Activated CD4-positive, alpha-beta T cell treated with anti-CD3 and anti-CD28 coated beads for 48 hours (primary cell): ENCODE measurements around the gene FMNL3.
A peak's percentile ranks its signal among the peaks of the same experiment; 100 is the strongest.
"Not testable (repeated sequence)": the region's sequence is repeated elsewhere in the genome, so short reads cannot be mapped to it uniquely, and the experiment has no call there.

Source experiments
- DNase-seq: peaks from one replicate; pipeline ENCODE4 v3.0.0-alpha.2; 2020

Gene FMNL3

DNA sequence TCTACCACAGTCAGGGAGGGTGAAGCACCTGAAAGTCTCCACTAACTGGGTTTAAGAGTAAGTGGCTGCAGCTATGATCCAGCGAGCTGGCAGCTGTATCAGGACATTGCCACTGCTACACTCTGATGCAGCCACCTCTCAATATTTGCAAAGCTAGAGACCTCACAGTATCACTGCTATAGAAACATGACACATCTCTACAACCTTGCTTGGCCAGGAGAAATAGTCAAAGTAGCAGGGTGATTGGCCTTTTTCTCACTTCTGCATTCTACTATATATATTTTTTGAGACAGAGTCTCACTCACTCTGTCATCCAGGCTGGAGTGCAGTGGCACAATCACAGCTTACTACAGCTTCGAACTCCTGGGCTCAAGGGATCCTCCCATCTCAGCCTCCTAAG lies 9.3 kb upstream of the FMNL3 start:
- no peak for DNase-seq

DNA sequence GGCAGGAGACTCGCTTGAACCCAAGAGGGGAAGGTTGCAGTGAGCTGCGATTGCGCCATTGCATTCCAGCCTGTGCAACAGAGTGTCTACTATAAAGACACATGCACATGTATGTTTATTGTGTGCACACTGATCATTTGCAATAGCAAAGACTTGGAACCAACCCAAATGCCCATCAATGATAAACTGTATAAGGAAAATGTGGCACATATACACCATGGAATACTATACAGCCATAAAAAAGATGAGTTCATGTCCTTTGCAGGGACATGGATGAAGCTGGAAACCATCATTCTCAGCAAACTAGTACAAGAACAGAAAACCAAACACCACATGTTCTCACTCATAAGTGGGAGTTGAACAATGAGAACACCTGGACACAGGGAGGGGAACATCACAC lies 6.7 kb upstream of the FMNL3 start:
- not testable (repeated sequence) for DNase-seq

DNA sequence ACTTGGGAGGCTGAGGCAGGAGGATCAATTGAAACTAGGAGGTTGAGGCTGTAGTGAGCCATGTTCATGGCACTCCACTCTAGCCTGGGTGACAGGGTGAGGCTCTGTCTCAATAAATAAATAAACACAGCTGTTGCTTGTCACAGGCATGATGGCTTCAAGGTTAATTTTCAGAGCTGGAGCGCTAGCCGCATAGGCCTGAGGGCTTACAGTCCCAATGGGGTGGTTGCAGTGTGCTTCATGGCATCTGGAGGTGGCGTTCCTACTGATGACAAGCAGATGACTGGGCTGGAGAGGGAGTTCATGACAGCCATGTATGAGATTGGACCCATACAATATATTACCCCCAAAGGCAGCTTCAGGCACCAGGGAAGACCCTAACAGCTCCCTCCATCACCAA lies 1.6 kb upstream of the FMNL3 start:
- no peak for DNase-seq

DNA sequence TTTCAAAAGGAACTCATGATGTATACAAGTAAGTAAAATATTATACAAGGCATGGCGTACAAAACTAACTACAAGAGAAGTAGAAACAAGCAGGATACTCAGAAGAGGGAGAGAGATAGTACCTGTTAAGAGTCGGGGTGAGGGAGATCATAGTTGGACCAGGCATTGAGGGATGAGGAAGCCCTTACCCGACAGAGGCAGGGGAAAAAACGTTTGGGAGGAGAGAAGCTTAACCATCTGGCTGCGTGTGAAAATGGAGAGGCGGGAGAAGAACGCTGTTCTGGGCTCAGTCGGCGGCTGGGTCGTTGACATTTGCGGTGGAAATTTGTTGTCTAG lies 575 bp upstream of the FMNL3 start:
- no peak for DNase-seq

- peak; percentile 20 for DNase-seq
Observed at GRCh38 chr12:49706351-49707127, 666 bp downstream of the FMNL3 start.

DNA sequence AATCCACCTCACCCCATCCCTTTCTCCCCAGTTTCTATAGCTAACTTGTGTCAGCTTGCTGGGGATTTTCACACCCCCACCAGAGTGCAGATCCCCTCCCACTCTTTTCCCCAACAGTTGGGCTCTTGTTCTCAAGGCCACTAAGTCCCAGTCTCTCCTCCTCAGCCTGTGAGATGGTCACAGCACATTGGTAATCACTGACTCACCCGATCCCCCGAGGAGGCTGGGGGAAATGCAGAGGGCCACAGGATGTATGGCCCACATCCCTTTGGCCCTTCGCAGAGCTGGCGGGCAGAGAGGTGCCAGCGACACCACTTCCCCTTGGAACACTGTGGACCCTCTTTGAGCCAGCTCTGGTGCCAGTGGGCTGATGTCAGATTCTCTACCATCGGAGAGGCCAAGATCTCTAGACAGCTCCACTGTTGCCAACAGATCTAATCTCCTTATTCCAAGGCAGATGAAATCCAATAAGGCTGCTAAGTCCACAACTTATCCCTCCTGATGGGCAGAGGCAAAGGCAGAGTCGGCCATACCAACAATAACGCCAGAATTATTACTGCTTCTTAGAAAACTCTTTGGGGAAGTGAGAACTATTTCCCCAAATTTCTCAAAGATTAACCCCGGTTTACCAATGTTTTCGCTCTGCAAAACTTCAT lies 1.6 kb downstream of the FMNL3 start:
- peak; percentile 47 for DNase-seq

DNA sequence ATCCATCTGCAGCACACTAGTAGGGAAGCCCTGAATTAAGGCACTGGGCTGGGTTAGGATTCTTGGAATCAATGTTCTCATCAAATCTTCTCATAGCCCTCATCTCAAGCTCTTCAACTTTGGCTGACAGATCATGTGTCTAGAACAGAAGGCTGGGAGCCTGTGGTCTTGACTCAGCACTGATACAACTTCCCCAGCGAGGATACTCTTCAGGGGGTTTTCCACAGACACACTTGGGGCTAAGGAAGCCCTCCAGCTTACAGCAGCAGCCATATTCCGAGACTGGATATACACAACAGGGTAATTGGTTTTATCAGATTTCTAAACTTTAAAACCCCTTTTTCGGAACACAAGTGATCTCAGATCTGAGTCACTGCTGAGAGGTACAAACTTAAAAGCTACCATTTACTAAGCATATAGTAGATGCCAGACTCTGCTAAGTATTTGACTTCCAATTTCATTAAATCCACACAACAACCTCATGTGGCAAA lies 3.5 kb downstream of the FMNL3 start:
- DNase-seq = peak; percentile 67

GRCh38 chr12:49702676-49703215 lies 4.5 kb downstream of the FMNL3 start:
- no peak for DNase-seq

DNA sequence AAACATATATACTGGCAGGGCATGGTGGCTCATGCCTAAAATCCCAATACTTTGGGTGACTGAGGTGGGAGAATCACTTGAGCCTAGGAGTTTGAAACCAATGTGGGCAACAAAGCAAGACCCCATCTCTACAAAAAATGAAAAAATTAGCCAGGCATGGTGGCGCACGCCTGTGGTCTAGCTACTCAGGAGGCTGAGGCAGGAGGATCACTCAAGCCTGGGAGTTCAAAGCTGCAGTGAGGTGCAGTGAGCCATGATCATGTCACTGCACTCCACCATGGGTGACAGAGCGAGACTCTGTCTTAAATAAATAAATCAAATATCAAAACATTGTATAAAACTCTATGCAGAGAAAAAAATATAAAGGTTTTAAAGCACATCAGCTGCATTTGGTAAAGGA lies 5.2 kb downstream of the FMNL3 start:
- no peak for DNase-seq

GRCh38 chr12:49698619-49699545 lies 8.3 kb downstream of the FMNL3 start:
- DNase-seq = peak; percentile 59

DNA sequence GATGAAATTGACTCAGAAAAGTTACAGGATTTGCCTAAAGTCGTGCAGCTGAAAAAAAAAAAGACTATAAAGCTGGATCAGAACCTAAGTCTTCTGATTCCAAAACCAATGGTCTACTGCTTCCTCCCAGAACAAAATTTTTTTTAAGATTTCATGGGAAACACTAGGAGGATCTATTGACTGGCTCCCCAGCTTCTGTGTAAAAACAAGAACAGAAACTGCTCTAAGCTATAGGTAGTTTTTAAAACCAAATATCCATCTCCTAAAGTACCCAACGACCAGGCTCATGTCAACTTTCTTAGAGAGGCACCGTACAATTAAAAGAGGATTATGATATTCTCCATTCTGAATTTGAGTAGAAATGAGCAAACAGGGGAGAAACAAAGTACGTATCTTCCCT lies 9.4 kb downstream of the FMNL3 start:
- no peak for DNase-seq

GRCh38 chr12:49696723-49697122 lies 10.5 kb downstream of the FMNL3 start:
- no peak for DNase-seq

DNA sequence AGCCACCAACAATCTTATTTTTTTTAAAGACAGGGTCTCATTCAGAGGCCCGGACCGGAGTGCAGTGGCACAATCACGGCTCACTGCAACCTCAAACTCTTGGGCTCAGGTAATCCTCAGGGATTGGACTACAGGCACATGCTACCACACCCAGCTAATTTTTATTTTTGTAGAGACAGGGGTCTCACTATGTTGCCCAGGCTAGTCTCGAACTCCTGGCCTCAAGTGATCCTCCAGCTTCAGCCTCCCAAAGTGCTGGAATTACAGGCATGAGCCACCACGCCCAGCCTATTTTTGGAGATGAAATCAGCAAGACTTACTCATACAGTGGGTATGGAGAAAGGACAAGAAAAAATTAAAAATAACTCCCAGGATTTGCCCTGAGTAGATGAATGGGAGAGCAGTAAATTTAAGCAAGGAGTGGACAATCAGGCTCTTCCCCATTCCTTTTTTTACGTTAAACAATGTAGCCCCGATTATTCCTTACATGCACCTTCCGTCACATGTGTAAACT lies 13.2 kb downstream of the FMNL3 start:
- no peak for DNase-seq

DNA sequence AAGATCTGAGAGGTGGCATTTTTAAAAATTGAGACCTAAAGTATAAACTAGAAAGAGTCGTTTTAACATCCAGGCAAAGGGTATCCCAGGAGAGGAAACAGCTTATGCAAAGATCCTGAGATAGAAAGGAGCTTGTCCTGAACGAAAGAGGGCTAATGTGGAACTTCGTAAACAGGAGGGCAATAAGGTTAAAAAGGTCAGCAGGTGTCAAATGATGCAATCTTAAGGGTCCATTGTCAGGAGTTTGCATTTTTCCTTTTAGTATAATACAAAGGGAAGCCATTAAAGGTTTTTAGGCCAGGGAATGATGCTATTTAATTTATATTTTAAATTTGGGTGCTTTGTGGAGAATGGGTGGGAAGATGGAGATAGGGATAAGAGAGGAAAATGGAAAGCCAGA lies 14.4 kb downstream of the FMNL3 start:
- DNase-seq = no peak

- DNase-seq = no peak
Observed at GRCh38 chr12:49689785-49690184, 17.4 kb downstream of the FMNL3 start.

DNA sequence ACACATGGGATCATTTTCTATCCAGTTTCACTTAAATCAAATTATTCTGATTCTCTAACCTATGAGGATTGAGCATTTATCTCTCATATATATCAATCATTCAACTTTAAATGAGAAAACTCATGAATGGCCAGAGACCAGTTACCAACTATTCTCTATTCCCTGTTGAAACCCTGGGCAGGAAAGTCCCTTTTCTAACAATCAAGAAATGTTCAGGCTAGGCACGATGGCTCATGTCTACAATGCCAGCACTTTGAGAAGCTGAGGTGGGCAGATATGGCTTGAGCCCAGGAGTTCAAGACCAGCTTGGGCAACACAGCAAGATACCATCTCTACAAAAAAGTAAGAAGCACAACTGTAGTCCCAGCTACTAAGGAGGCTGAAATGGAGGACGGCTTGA lies 18.0 kb downstream of the FMNL3 start:
- DNase-seq = no peak

DNA sequence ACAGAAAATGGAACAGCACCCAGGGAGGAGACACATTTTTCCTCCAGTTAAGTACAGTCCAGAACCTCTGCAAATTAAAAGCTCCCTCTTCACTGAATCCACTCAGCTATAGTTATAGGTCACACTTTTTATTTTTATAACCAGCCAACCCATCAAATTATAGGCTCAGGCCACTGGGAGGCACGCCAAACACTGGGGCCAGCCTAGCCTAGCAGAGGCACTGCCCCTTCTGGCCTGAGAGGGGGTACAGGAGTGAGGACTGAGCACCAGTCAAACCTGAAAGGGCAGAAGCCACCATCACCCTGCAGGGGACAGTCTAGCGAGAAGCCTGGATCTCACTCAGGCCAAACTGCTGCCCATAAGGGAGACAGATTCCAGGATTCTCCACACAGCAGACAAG lies 19.3 kb downstream of the FMNL3 start:
- DNase-seq = no peak

DNA sequence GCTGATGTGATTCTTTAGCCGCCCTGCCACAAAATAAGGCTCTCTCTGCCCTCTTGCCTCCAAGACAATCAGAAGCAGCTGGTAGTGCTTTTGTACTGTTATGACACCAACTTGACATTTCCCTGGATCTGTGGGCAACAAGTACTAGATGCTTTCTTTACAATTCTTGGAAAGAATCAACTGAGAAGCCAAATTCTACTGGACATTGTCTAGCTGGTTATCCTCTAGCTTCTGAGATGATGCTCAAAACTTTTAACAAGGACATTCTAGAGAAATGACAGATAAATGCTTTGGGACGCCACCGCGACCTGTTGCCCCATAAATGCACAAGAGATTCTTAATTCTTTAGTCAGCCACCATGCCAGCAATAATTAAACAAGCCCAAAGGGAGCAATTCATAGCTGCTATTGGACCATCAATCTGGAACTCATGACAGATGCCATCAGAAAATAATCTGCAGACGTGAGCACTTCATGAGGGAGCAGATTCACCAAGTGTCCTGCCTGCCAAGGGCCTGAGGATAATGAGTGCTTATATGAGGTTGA lies 22.8 kb downstream of the FMNL3 start:
- DNase-seq = no peak

GRCh38 chr12:49683599-49684309 lies 23.5 kb downstream of the FMNL3 start:
- no peak for DNase-seq

GRCh38 chr12:49680075-49680474 lies 27.1 kb downstream of the FMNL3 start:
- no peak for DNase-seq

DNA sequence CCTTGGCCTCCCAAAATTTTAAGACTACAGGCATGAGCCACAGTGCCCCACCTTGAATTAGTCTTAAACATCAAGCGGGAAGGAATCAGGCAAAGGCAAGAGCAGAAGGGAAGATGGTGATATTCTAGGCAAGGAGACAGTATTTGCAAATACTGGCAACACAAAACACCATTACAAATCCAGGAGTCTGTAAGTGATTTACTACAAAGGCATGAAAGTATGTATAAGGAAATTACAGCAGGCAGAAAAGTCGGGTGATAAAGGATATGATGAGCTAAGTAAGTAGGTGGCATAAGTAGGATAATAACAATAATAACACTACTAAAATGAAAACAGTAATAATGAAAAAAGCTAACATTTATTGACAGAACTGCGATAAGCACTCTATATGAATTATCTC lies 28.5 kb downstream of the FMNL3 start:
- no peak for DNase-seq

GRCh38 chr12:49675137-49675536 lies 32.1 kb downstream of the FMNL3 start:
- DNase-seq = no peak
